ENCODE results near the gene LRRC59.
"Not testable (repeated sequence)": the region's sequence is repeated elsewhere in the genome, so short reads cannot be mapped to it uniquely, and the experiment has no call there.

DNA sequence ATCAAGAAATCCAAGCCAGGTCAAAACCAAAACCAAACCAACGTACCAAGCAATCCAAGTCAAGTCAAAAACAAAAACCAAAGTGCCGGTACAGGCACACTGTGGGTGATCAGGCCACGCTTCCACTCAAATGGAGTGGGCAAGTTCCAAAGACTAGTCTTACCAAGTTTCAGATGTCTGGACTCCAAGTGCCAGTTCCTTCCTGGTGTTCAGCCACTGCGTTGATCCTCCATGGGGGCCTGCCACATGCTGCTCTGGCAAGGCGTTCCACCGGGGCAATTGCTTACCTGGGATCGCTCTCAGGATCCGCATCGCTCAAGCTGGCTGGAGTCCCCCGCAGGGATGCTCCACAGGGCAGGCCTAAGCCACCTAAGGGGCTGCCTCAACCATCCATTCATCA, 22.3 kb upstream of the LRRC59 start:
- TF ChIP-seq, protein P1, sequence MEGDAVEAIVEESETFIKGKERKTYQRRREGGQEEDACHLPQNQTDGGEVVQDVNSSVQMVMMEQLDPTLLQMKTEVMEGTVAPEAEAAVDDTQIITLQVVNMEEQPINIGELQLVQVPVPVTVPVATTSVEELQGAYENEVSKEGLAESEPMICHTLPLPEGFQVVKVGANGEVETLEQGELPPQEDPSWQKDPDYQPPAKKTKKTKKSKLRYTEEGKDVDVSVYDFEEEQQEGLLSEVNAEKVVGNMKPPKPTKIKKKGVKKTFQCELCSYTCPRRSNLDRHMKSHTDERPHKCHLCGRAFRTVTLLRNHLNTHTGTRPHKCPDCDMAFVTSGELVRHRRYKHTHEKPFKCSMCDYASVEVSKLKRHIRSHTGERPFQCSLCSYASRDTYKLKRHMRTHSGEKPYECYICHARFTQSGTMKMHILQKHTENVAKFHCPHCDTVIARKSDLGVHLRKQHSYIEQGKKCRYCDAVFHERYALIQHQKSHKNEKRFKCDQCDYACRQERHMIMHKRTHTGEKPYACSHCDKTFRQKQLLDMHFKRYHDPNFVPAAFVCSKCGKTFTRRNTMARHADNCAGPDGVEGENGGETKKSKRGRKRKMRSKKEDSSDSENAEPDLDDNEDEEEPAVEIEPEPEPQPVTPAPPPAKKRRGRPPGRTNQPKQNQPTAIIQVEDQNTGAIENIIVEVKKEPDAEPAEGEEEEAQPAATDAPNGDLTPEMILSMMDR (IDR thresholded peaks at IDR 0.05; ENCODE audit: insufficient read depth, low read depth, low read length), result not testable (repeated sequence)
- not testable (repeated sequence) for TF ChIP-seq EZH2 (IDR thresholded peaks at IDR 0.05; ENCODE audit: insufficient read depth, low read length)
